Activated gamma-delta T cell (primary cell): ENCODE results near the gene RGS3.

ENCODE experiments used
- DNase-seq: peaks from one replicate; lab custom pipeline; 2025; lab: John Stamatoyannopoulos, UW

Gene RGS3

DNA sequence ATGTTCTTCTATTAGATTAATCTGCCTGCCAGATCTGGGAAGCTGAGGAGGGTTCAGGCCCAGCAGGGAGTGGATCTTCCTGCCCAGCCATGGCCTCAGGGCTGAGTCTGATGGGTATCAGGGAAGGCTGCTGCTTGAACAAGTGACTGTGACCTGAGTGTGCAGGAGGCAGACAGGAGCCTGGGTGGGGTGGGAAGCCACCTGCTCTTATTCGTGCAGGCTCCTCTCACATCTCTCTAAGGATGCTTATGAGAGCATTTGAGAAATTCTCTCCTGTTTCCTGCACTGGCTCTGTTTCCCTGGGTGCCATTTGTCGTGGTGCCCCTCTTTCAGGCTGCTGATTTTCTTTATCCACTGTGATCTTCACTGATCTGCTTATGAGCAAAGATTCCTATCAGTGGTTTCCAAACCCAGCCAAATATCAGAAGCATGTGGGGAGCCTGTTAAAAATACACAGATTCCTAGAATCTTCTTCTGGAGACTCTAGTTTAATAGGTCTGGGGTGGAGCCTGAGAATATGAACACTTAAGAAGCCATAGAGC, 2.1 kb downstream of the RGS3 start:
- DNase-seq: no peak

DNA sequence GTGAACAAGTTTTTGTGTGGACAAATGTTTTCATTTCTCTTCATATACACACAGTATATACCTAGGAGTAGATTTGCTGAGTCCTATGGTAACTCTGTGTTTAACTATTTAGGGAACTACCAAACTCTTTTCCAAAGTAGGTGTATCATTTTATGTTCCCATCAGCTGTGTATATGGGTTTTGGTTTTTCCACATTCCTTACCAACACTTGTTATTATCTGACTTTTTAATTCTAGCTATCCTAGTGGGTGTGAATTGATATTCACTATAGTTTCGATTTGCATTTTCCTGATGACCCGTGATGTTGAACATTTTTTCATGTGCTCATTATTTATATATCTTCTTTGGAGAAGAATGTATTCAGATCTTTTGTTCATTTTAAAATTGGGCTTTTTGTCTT, 3.7 kb downstream of the RGS3 start:
- no peak for DNase-seq

DNA sequence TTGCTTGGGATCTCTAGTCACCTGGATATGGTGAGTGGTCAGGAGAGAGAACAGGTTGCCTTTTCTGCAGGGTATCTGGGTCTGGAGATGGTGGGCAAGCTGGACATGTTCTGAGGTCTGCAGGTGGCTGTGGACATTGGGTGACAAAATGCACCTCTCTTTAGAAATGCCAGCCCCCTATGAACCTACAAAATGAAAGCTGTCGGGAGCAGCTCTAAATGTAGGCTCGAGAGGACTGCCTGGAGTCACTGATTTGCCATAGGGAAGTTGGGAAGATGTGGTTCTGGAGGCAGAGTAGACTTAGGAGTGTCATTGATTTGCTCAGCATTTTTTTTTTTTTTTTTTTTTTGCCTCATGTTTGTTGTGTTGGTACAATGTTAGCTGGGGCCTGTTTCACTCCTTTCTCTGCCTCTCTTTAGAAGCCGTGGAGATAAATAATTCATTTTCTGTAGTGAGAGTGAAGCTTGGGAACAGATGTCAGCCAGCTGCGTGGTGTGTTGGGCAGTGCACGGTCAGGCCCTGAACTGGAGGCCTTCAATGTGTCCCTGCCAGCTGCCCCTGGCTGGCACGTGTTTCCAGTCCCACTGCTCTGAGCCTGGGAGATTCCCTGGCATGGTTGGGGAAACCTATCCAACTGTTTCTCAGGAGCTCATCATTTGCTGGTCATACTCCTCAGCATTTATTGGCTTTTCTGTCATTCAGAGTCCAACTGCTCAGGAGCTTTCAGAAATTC, 5.4 kb downstream of the RGS3 start:
- no peak for DNase-seq

DNA sequence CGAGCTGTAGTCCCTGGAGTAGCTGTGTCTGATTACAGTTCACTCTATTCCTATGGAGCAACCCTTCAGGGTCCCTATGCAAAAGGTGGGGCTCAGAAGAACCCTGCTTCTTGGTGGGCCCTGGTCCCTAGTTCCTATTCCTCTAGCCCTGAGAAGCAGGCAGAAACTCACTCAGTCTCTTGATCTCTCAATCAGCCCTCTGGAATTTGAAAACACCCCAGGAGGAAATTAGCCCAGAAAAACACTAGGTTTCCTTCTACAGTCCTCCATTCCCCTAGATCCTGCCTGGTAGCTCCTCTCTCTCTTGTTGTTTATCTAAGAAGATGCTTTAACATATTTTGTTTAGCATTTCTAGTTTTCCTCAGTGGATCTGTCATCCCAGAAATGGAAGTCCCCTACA, 7.6 kb downstream of the RGS3 start:
- no peak for DNase-seq

DNA sequence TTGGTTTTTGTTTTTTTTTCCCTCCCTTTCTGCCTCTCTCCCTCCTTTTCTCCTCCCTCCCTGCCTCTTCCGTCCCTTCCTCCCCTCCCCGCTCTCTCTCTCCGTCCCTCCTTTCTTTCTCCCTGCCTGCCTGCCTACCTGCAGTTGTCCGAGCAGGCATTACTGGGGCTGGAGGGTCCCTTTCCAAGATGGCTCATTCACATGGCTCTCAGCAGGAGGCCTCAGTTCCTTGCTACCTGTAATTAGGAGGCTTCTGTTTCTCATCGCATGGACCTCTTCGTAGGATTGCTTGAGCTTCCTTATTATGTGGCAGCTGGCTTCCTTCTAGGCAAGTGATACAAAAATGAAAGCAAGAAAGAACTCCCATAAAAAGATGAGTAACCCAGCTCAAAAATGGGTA, 8.0 kb downstream of the RGS3 start:
- no peak for DNase-seq

DNA sequence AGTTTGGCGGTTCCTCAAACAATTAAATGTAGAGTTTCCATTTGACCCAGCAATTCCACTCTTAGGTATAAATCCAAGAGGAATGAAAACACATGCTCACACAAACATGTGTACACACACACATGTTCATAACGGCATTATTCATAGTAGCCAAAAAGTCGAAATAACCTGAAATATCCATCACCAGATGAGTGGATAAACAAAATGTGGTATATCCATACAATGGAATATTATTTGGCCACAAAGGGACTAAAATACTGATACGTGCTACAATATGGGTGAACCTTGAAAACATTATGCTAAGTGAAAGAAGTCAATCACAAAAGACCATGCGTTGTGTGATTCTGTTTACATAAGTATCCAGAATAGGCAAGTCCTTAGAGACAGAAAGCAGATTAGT, 8.7 kb downstream of the RGS3 start:
- no peak for DNase-seq

DNA sequence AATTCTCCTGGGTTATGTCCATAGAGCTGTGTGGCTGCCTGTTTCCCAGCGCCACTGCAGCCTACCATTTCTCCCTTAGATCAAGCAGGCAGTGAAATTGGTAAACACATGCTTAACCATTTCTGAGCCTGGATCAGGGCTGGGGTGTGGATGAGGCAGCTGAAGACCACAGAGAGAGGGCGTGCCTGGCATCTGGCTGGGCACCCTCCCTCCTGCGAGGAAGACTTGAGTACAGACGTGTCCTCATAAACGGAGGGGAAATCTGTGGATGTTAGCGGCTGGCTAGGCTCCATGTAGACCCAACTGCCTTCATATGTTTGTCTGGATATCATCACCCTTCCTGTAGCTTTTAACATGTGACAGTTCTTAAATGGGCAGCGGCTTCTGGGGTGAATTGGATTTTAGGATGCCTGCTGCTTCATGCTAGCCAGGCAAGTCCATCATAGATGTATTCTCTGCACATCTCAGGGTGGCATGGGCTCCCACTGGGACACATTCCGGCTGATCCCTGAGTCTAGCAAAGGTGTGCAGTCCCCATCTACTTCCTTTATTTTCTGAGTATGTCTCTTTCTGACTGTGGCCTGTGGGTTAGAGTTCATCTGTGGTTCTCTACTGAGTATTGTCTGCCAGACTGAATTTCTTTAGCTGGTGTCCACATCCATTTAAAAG, 11.0 kb downstream of the RGS3 start:
- DNase-seq: no peak

DNA sequence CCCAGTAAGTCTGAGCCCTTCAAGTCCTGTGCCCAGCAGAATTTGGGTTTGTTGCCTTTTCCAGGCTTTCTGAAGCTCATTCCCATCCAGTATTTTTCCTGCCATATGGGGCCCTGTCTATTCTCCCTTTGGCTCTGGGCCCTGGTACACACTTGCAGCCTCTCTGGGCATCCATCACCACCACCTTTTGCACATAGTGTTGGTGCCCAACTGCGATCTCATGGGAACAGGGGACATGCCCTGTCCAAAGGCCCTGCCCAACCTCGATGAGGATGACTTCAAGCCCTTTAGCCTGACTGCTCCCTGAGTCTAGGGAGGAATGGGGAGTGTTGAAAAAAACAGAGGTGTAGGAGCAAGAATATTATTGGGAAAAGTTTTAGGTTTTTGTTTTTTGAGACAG, 11.5 kb downstream of the RGS3 start:
- no peak for DNase-seq

DNA sequence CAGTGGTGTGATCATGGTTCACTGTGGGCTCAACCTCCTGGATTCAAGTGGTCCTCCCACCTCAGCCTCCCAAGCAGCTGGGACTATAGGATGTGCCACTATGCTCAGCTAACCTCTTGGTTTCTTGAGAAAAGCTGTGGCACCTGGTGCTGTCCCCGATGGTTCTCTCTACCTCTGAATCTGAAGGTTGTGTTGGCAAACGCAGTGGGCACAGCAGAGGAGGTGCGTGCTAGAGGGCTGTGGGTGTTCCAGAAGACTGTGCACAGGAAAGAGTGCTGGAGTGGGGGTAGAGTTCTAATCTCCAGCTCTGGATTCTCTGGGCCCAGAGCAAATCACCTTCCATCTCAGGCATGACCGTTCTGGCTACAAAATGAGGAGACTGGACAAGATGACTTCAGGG, 12.5 kb downstream of the RGS3 start:
- DNase-seq: no peak

DNA sequence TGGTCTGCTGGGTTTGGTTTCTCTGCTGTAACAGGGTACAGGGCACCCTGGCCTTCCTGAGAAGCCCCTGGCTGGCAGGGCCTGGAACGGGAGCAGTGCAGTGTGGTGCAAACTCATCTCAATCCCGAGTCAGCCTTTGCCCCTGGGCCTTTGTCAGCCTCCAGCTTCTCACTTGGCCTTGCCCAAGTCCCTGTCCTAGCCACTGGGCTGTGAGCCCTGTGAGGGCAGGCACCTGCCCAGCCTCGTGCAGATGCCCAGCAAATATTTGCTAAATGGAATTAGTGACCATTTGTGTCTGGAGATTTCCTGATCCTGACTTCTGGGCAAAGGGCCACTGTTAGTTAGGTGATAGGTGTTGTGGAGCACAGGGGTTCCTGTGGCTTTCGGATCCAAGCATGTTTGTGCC, 13.0 kb downstream of the RGS3 start:
- DNase-seq: no peak

DNA sequence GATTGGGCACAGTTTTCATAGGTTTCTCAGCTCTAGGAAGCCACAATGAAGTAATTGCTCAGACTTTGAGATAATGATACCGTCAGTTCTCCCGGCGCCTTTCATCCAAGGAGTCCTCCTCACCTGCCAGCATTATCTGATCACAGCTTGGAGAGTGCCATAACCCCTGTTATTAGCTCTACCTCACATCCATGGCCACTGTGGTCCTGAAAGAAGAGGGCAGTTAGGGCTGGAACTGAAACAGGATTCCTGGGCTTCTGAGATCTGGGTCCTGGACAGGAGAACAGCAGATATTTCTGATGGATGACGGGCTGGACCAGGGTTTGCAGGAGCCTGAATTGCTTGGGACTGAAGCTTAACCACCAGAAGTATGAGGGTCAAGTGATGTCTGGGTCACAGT, 13.5 kb downstream of the RGS3 start:
- DNase-seq: no peak

DNA sequence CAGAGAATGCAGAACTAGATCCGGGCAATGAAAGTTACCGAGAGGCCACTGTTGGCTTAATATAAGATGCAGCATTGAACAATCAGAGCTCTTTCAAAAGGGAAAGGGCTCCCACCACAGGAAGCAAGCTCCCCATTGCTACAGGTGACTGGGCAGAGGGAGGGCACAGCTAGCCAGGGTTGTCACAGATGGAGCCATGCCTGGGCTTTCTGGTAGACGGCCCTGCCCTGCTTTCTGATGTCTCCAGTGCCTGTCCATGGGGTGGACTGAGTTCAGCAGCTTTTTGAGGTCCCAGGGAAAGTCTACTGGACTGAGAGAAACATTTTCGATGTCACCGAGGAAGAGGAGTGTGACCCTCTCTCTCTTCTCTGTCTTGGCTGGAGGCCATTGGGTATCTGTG, 14.1 kb downstream of the RGS3 start:
- no peak for DNase-seq

DNA sequence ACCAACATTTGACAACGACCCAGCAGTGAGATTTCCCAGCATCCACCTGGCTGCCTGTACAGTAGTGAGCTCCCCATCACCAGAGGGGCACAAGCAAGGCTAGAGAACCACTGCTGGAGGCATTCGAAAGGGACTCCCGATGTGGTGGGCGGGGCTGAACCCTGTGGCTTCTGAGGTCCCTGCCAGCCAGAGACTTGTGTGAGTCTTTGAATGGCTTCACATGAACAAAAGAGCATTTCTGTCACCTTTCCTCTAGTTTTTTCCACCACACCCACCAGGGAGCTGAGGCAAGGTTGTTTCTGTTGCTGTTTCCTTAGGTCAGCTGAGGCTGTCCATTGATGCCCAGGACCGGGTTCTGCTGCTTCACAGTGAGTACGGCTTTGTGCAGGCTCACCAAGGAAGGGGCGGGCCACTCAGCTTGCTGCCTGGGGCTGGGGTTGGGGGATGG, 15.7 kb downstream of the RGS3 start:
- DNase-seq: no peak

DNA sequence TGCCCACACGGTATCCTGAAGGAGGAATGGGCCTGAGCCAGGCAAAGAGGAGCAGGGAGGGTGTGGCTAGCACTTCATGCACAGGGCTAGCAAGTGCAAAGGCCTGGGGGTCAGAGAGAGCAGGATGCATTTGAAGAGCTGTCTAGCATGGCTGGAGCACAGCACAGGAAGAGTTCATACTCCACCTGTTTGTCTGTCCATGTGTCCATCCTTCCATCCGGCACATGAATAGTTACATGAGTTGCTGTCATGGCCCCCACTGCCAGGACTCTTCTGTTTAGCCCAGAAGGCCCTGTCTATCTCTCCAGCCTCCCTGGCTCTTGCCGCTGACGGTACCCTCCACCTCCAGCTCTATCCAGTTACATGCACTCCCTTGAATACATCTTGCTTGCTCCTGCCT, 17.1 kb downstream of the RGS3 start:
- no peak for DNase-seq

DNA sequence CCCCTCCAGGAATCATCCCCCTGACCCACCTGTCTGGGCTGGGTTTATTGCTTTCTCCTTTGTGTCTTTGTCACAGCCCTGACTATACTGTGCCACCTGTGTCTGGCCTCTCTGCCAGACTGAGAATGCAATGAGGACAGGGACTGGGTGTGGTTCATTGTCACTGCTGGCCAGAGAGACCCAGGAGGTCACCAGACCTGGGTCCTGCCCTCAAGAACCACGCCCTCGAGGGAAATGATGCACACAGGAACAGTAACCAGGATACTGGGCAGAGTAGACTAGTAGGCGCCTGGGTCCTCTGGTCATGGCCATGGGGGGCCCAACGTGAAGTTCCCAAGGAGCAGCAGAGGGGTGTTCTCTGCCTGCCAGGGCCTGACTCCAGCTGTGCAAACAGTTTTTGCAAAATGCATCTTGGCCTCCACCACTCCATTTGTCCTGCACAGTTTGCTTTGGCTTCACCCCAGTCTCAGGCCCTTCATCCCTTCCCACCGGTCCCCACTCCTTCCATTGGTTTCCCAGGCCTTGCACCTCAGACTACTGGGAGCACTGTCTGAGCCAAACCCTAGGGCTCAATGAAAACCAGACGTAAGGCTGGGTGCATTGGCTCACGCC, 17.8 kb downstream of the RGS3 start:
- no peak for DNase-seq

DNA sequence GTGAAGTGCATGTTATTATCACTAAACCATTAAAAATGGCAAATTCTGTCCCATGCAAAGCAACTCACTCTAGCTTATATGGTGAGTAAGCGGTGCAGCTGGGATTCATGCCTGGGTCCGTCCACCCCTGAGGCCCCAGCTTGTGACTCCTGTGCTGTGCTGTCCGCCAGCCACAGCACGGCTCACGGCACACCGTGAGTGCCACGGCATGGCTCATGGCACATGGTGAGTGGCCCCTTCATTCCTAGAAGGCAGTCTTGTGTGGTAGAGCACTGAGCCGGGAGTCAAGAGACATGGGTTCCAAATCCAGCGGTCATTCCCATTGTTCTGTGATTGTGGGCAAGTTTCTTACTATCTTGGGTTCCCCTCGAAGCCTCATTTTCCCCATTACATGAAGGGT, 18.8 kb downstream of the RGS3 start:
- no peak for DNase-seq

DNA sequence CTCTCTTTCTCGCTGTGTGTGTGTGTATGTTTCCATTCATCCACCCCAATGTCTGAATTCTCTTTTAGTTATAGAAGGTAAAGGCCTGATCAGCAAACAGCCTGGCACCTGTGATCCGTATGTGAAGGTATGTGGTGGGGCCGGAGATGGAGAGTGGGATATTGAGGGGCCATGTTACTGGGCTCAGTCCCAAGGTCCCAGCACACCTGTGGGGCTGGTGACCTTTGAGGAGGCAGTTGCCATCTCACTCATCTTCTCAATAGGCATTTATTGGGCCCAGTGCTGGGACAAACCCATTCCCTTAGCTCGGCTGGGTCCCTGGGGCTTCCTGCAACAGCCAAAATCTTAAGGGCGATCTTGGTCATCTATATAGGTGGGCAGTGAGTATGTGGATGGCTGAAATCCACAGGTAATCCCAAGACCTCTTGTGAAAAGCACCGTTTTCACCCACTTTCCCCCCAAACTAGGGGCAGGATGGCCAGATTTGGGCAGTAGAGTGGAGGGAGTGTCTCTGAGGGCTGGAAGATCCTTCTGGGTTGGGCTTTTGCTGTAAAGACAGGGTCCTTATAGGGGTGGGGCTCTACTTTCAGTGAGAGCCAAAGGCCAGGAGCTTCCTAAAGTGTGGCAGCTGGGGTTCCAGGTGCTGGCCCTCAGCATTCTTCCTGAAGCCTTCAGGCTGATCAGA, 19.6 kb downstream of the RGS3 start:
- DNase-seq: no peak

DNA sequence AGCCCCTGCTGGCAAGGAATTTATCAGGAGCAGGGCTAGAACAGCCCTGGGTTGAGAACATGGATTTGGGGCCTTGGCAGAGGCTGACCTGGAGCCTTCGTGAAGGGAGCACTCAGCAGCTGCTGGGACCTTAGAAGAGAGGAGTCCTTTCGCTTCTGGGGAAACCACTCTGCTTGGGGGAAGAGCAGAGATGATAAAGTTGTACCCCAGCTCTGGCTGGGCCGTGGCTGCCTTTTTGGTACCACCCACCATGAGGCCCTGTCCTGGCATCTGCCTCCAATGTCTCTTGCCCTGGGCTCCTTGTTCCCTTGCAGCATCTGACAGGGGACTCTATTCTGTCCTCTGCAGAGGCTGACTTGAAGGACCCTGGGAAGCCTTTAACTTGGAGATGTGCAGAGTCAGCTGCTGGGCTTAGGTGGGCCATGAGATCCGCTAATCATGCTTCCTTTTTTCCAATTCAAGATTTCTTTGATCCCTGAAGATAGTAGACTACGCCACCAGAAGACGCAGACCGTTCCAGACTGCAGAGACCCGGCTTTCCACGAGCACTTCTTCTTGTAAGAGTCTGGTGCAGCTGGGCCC, 20.2 kb downstream of the RGS3 start:
- DNase-seq: no peak

DNA sequence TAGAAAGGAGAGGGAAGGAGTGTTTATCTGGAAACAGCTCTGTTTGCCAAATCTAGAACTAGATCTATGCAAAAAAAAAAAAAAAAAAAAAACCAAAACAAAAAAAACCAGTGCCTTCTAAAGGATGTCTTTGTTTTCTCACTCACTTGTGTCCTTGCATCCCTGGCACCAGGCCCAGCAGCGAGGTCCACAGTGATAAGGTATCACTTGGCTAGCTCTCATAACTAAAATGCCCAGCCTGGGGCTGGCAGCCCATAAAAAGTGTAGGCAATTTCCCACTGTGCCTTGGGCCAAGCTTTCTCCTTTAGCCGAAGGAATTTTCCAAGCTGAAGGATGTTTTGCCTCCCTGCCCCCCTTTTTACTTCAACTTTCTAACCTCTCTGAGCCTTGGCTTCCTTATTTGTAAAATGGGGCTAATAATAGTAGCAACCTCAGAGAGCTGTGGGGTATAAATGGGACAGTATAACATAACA, 20.8 kb downstream of the RGS3 start:
- DNase-seq: no peak

DNA sequence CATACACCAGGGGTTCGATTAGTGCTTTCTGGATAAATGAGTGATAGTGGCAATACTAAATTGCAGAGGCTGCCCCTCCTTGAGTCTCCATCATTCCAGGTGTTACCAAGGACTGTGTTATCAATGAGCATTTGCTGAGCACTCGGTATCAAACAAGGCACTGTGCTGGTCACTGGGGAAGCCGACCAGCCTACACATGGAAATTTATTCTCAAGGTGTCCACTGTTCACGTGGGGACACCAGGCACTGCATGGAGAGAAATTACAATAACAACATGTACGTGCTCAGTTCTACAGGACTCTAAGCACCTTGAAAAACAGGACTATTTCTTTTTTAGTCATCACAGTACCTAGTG, 22.2 kb downstream of the RGS3 start:
- DNase-seq: no peak

DNA sequence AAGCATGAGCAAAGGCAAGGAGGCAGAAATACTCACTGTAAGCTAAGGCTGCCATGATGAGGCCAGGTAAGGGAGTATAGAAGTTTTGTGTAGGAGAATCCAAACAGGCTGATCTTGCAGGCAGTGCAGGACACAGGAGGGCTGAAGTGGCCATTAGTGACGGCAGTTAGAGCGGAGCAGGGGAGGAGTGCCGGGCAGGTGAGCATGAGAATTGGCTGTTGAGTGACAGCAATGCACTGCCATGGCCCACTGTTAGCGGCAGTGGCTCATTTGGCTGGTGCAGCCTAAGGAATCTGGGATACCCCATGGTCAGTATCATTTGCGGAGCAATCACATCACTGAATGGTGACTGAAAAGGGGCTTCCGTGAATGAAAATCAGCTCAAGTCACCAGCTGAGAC, 22.8 kb downstream of the RGS3 start:
- DNase-seq: no peak

DNA sequence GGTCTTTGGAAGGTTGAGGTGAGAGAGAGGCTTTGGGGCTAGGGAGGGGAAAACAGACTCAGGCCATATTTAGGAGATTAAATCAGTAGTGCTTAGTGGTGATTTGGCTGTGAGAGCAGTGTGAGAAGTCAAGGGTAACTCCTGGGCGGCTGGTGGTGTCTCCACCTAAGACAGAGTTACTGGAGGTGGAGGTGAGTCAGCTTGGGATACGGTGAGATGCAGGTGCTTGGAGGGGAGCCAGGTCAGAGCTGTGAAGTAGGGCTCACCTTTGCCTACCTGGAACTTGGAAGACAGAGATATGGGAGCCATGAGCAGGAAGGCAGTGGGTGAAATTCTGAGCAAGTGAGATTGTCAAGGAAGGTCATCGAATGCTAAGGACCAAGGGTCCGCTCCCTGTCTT, 24.5 kb downstream of the RGS3 start:
- DNase-seq: no peak
